Spinal cord (tissue), 10 donors: ENCODE measurements around the gene HERC5. TPM values are rescaled to one million over a fixed set of nuclear protein-coding genes. Genes with fewer than 3 reads are reported as not detected.

ENCODE experiments used
- DNase-seq, 6 donors: peaks; one replicate each; pipeline versions ENCODE4 v3.0.0 to v3.0.0-alpha.2; 2013 to 2015; ENCODE audit warnings: low spot score in 6 of 6, low read depth in 4 of 6
- H3K27ac ChIP-seq: one replicate; pipeline ENCODE4 v1.5.1; 2013; ENCODE audit warnings: low read depth, low read length, control low read depth
- H3K27me3 ChIP-seq: one replicate; pipeline ENCODE4 v1.6.1; 2013; ENCODE audit warnings: low read length; ENCODE audit not compliant: control insufficient read depth, insufficient read depth
- H3K36me3 ChIP-seq: one replicate; pipeline ENCODE4 v1.6.1; 2013; ENCODE audit warnings: low read length; ENCODE audit not compliant: control insufficient read depth, insufficient read depth
- H3K4me1 ChIP-seq: one replicate; pipeline ENCODE4 v1.6.1; 2013; ENCODE audit warnings: low read length; ENCODE audit not compliant: control insufficient read depth, insufficient read depth
- H3K4me3 ChIP-seq: one replicate; pipeline ENCODE4 v1.5.1; 2013; ENCODE audit warnings: low read depth, low read length, control low read depth
- H3K9me3 ChIP-seq: one replicate; pipeline ENCODE4 v1.6.1; 2013; ENCODE audit warnings: low read length; ENCODE audit not compliant: control insufficient read depth, insufficient read depth
- WGBS: methylation state at CpG from one replicate; pipeline ENCODE4 v1.1.5; 2013; ENCODE audit warnings: missing lambda C conversion rate; ENCODE audit not compliant: insufficient coverage; 5-methylcytosine and 5-hydroxymethylcytosine counted together
- long read RNA-seq, 4 donors: transcript quantifications; one replicate each; lab custom pipeline, GENCODE V29; 2026
- polyA plus RNA-seq, 2 donors: library from polyadenylated mRNA; unstranded; fragments of 120-200 nt; gene quantifications; one replicate each; pipeline ENCODE4 v1.2.1, GENCODE V29; 2013; ENCODE audit not compliant: insufficient read length in 2 of 2
- total RNA-seq, 2 donors: library from RNA; depleted of rRNA in 1 of 2; stranded (reverse); fragments of 120-200 nt in 1 of 2; fragments of >200 nt in 1 of 2; gene quantifications; one replicate each; pipeline versions ENCODE4 v1.2.3 to v1.2.4, GENCODE V29; 2013 to 2014
- donor health status: healthy.

Gene HERC5
- total RNA-seq (1 to 10 TPM; 6.7 to 6.8 TPM), polyA plus RNA-seq (1 to 10 TPM; 2.8 to 3.0 TPM)
- long read RNA-seq, donor 1, partial matches to known transcripts, result 0 of 1 reads
- long read RNA-seq, donor 1, other reads (novel, unspliced or antisense), result 0 of 1 reads
- long read RNA-seq, donor 2, result 0 reads
- long read RNA-seq, donor 3, result 0 reads
- long read RNA-seq, donor 4, result 0 reads

GRCh38 chr4:88456670-88457306 is at the start of gene HERC5:
HERC5 (plus strand) TSS chr4:88457119; CDS start chr4:88457270, 151 bp downstream.
- peaks cover 18% of the 10 kb centered on the region for H3K27me3 ChIP-seq

GRCh38 chr4:88409206-88409605 is 47.7 kb upstream of the HERC5 start:
- no peaks in the 10 kb centered on the region for H3K36me3 ChIP-seq
- H3K4me1 ChIP-seq, result no peaks in the 10 kb centered on the region
- H3K9me3 ChIP-seq, result no peaks in the 10 kb centered on the region
- no peak for DNase-seq
- H3K27ac ChIP-seq, result no peak overlapping the region
- no peak overlapping the region for H3K4me3 ChIP-seq
- no peaks in the 10 kb centered on the region for H3K27me3 ChIP-seq
- no CpG with 5 or more reads among the region's 2 CpGs for WGBS

More at GRCh38 chr4:88456670-88457306, at the start of gene HERC5:
- H3K4me3 ChIP-seq, result peak within 1 kb of the TSS; percentile 58
- peaks cover 11% of the 10 kb centered on the region for H3K4me1 ChIP-seq
- no peaks in the 10 kb centered on the region for H3K36me3 ChIP-seq
- WGBS, result under 1% methylated on average over 57 of the region's 57 CpGs
- peak; percentile 45 to 92 (median 68) for DNase-seq
- H3K27ac ChIP-seq, result no peak within 1 kb of the TSS
- no peaks in the 10 kb centered on the region for H3K9me3 ChIP-seq

DNA sequence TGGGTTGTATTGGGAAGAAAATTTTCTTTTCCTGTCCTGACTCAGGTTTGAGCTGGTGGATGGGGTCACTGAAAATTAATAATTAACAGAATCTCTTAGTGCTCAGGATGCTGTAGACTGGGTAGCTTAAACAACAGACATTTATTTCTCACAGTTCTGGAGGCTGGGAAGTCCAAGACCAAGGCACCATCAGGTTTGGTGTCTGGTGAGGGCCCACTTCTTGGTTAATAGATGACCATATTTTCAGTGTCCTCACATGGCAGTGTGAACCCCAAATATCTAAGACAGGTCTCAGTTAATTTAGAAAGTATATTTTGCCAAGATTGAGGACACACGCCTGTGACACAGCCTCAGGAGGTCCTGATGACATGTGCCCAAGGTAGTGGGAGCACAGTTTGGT is 47.1 kb upstream of the HERC5 start:
- Histone ChIP-seq H3K4me1 (no peaks in the 10 kb centered on the region), H3K27ac (no peak overlapping the region), H3K9me3 (no peaks in the 10 kb centered on the region), H3K27me3 (no peaks in the 10 kb centered on the region), H3K4me3 (no peak overlapping the region), H3K36me3 (no peaks in the 10 kb centered on the region)
- no peak for DNase-seq
- no CpG with 5 or more reads among the region's 1 CpG for WGBS

DNA sequence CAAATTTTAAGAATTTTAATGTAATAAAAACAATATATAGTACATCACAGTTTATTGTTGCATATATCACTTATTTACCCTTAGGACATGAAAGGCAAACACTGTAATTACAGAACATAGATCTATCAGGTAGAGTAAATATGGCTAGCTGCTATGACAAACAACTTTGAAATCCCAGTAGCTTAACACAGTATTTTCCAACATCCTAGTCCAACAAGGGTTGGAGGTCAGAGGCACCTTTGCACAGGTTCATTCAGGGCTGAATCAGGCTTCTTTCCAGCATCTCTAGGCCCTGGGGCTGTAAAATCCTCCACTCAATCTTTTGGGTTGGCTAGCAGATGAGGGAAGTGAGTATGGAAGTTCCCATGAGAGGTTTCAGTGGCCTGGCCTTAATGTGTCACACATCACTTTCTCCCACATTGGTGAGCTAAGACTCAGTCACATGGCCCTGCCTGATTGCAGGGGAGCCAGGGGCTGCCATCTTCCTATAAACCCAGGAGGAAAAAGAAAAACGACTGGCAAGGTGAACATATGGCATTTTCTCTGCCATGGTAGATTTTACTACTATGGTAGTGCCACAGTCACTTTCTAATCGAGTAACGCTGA is 45.3 kb upstream of the HERC5 start:
- Histone ChIP-seq H3K4me1 (no peaks in the 10 kb centered on the region), H3K27me3 (no peaks in the 10 kb centered on the region), H3K4me3 (no peak overlapping the region), H3K27ac (no peak overlapping the region), H3K36me3 (no peaks in the 10 kb centered on the region), H3K9me3 (no peaks in the 10 kb centered on the region)
- WGBS, result no CpG with 5 or more reads among the region's 3 CpGs
- DNase-seq, result no peak

DNA sequence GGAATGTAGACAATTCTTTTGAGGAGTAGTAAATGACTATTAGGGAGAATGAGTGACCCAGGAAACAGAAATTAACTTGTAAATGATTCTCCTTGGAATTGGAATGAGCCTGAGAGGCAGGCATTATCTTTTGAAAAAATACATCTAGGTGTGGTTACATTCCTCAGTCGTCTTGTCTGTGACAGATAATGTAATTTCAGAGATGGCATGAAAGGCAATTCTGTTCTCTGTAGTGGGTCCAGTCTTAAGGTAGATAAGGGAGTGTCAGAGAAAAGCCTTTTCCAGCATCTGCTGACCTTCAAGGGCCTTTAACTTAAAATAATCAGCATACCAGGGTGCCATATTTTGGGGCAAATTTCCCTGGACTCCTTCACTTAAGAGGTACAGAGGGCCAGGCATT is 43.1 kb upstream of the HERC5 start:
- Histone ChIP-seq H3K27me3 (no peaks in the 10 kb centered on the region), H3K4me3 (no peak overlapping the region), H3K9me3 (no peaks in the 10 kb centered on the region), H3K4me1 (no peaks in the 10 kb centered on the region), H3K36me3 (no peaks in the 10 kb centered on the region), H3K27ac (no peak overlapping the region)
- 67% methylated on average over 1 of the region's 1 CpG for WGBS
- no peak for DNase-seq

GRCh38 chr4:88414755-88415154 is 42.2 kb upstream of the HERC5 start:
- no peaks in the 10 kb centered on the region for H3K4me1 ChIP-seq
- DNase-seq, result no peak
- no peaks in the 10 kb centered on the region for H3K9me3 ChIP-seq
- no peaks in the 10 kb centered on the region for H3K36me3 ChIP-seq
- H3K27me3 ChIP-seq, result no peaks in the 10 kb centered on the region
- H3K27ac ChIP-seq, result no peak overlapping the region
- 91% methylated on average over 3 of the region's 4 CpGs for WGBS
- no peak overlapping the region for H3K4me3 ChIP-seq

GRCh38 chr4:88415982-88416381 is 40.9 kb upstream of the HERC5 start:
- Histone ChIP-seq H3K4me3 (no peak overlapping the region), H3K27ac (no peak overlapping the region), H3K27me3 (no peaks in the 10 kb centered on the region), H3K36me3 (no peaks in the 10 kb centered on the region), H3K9me3 (no peaks in the 10 kb centered on the region), H3K4me1 (no peaks in the 10 kb centered on the region)
- no peak for DNase-seq
- WGBS, result no CpG with 5 or more reads among the region's 2 CpGs

GRCh38 chr4:88418411-88418810 is 38.5 kb upstream of the HERC5 start:
- no peaks in the 10 kb centered on the region for H3K36me3 ChIP-seq
- H3K27ac ChIP-seq, result no peak overlapping the region
- 40% methylated on average over 1 of the region's 3 CpGs for WGBS
- no peaks in the 10 kb centered on the region for H3K4me1 ChIP-seq
- H3K4me3 ChIP-seq, result no peak overlapping the region
- no peaks in the 10 kb centered on the region for H3K27me3 ChIP-seq
- peak in 1 of 6 donors; percentile 18 for DNase-seq
- H3K9me3 ChIP-seq, result no peaks in the 10 kb centered on the region

DNA sequence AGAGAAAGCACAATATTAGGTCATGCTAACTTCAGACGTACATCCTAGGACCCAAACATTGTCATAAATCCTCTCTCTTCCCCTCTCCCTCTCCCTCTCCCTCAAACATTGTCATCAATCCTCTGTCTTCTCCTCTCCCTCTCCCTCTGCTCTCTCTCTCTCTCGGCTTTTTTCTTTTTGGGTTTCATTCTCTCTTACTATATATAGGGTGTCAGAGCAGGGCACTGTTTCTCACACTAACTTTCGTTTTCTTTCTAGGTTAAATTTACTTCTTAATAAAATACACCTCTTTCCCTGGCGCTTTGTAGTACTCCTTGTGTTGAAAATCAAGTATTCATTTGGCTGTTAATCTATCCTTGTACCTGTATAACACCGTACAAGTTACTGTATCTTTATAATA is 37.0 kb upstream of the HERC5 start:
- WGBS, result no CpG with 5 or more reads among the region's 5 CpGs
- H3K4me3 ChIP-seq, result no peak overlapping the region
- H3K9me3 ChIP-seq, result no peaks in the 10 kb centered on the region
- no peaks in the 10 kb centered on the region for H3K4me1 ChIP-seq
- DNase-seq, result no peak
- H3K27me3 ChIP-seq, result no peaks in the 10 kb centered on the region
- no peaks in the 10 kb centered on the region for H3K36me3 ChIP-seq
- no peak overlapping the region for H3K27ac ChIP-seq

- H3K27ac ChIP-seq, result no peak overlapping the region
- no CpG with 5 or more reads among the region's 1 CpG for WGBS
- H3K4me3 ChIP-seq, result no peak overlapping the region
- no peaks in the 10 kb centered on the region for H3K27me3 ChIP-seq
- no peaks in the 10 kb centered on the region for H3K36me3 ChIP-seq
- no peaks in the 10 kb centered on the region for H3K4me1 ChIP-seq
- DNase-seq, result no peak
- H3K9me3 ChIP-seq, result no peaks in the 10 kb centered on the region
Measured at GRCh38 chr4:88420844-88421243, 36.1 kb upstream of the HERC5 start.
